ENCODE data around the gene COG6.

DNA sequence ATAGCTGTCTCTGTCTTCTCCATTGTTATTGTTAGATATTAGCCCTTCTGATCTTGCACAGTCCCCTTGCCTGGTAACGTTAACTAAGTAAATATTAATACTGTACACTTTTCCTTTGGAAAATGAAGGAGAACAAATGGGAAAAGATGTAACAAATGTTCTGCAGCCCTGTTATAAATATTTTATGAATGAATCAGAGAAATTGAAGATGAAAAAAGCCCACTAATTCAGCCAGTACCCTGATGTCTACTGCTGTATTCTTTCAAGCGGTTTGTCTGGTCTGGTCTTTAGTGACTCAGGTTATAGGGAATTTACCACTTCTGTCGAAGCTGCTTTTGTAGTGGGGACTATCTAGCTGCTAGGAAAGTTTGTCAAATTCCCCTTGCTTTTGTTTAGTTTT lies 121.0 kb downstream of the COG6 start:
- TF ChIP-seq CTCF (conservative IDR thresholded peaks at IDR 0.05; ENCODE audit: low read length) (no peak), EZH2phosphoT487 (IDR thresholded peaks at IDR 0.05; ENCODE audit: borderline replicate concordance, low read depth, low read length) (no peak)
